SK-N-SH (cell line): ENCODE measurements around the gene DYRK4. TPM values are rescaled to one million over a fixed set of nuclear protein-coding genes. Genes with fewer than 3 reads are reported as not detected.

Experiments
- CTCF ChIA-PET: fragments of 300-600, 350-600 bp; formaldehyde crosslinking; extraction: SDS; loops from one replicate; lab custom pipeline; 2021; lab: Yijun Ruan, JAX
- POLR2A ChIA-PET: fragments of 350-600 bp; sonication (Branson Sonifier 250); formaldehyde crosslinking; extraction: SDS; loops from one replicate; lab custom pipeline; 2020; ENCODE audit warnings: antibody characterized with exemption, inconsistent platforms; lab: Yijun Ruan, JAX
- DNase-seq: peaks from one replicate; pipeline ENCODE4 v3.0.0; 2012
- H2AFZ ChIP-seq: fragments of 200-600 bp; sonication (generic); 2 replicates; pipeline ENCODE4 v1.8.1; 2016; ENCODE audit warnings: antibody characterized with exemption, mild to moderate bottlenecking, low read depth
- H3F3A ChIP-seq: fragments of 200-600 bp; sonication (generic); replicated peaks from 2 replicates; pipeline ENCODE3; 2016; ENCODE audit warnings: antibody characterized with exemption, mild to moderate bottlenecking; ENCODE audit not compliant: insufficient read depth
- H3K27ac ChIP-seq, 2 experiments: fragments of 200-500 bp in 1 of 2; fragments of 200-600 bp in 1 of 2; sonication (Bioruptor generic) in 1 of 2; sonication (generic), shearing (Covaris generic) in 1 of 2; 2 replicates each; pipeline versions ENCODE4 v1.5.1 to v1.6.1; 2014 to 2016; ENCODE audit warnings: low read depth in 2 of 2, inconsistent platforms in 1 of 2, low read length in 1 of 2, mild to moderate bottlenecking in 1 of 2, mixed read lengths in 1 of 2
- H3K27me3 ChIP-seq: fragments of 200-600 bp; sonication (generic), shearing (Covaris generic); 2 replicates; pipeline ENCODE4 v1.6.1; 2016; ENCODE audit warnings: mixed run types; ENCODE audit not compliant: insufficient read depth
- H3K36me3 ChIP-seq, 2 experiments: fragments of 200-500 bp in 1 of 2; fragments of 200-600 bp in 1 of 2; sonication (Bioruptor generic) in 1 of 2; sonication (generic) in 1 of 2; replicated peaks in 1 of 2; 2 replicates each; pipeline versions ENCODE3 to v1.5.1; 2014 to 2016; ENCODE audit warnings: low read length in 1 of 2, mild to moderate bottlenecking in 1 of 2; ENCODE audit not compliant: insufficient read depth in 2 of 2, control insufficient read depth in 1 of 2
- H3K4me1 ChIP-seq, 2 experiments: fragments of 200-500 bp in 1 of 2; fragments of 200-600 bp in 1 of 2; sonication (Bioruptor generic) in 1 of 2; sonication (generic), shearing (Covaris generic) in 1 of 2; 2 replicates each; pipeline versions ENCODE4 v1.5.1 to v1.6.1; 2014 to 2016; ENCODE audit warnings: low read depth in 1 of 2, low read length in 1 of 2, mixed run types in 1 of 2; ENCODE audit not compliant: insufficient read depth in 2 of 2, control insufficient read depth in 1 of 2
- H3K4me2 ChIP-seq: fragments of 200-600 bp; sonication (generic), shearing (Covaris generic); 2 replicates; pipeline ENCODE4 v1.6.1; 2017; ENCODE audit warnings: mixed run types
- H3K4me3 ChIP-seq, 2 experiments: fragments of 200-500 bp in 1 of 2; fragments of 200-600 bp in 1 of 2; sonication (Bioruptor generic) in 1 of 2; sonication (generic), shearing (Covaris generic) in 1 of 2; 2 replicates each; pipeline versions ENCODE4 v1.5.1 to v1.8.1; 2014 to 2016; ENCODE audit warnings: low read depth in 2 of 2, inconsistent platforms in 1 of 2, low read length in 1 of 2, mild to moderate bottlenecking in 1 of 2, mixed read lengths in 1 of 2, moderate library complexity in 1 of 2
- H3K79me2 ChIP-seq: fragments of 200-600 bp; sonication (generic); 2 replicates; pipeline ENCODE4 v1.8.1; 2017; ENCODE audit warnings: mild to moderate bottlenecking; ENCODE audit not compliant: insufficient read depth
- H3K9ac ChIP-seq: fragments of 200-600 bp; sonication (generic); 2 replicates; pipeline ENCODE4 v1.6.1; 2017; ENCODE audit warnings: mixed run types
- H3K9me2 ChIP-seq: fragments of 200-600 bp; sonication (generic); 2 replicates; pipeline ENCODE4 v1.6.1; 2017; ENCODE audit warnings: mixed run types
- H3K9me3 ChIP-seq: fragments of 200-600 bp; sonication (generic); 2 replicates; pipeline ENCODE4 v1.6.1; 2017; ENCODE audit warnings: mixed run types, mild to moderate bottlenecking, moderate library complexity
- H4K20me1 ChIP-seq: fragments of 200-600 bp; sonication (generic); 2 replicates; pipeline ENCODE4 v1.6.1; 2017; ENCODE audit warnings: mild to moderate bottlenecking, mixed run types; ENCODE audit not compliant: insufficient read depth
- ELF1 ChIP-seq: IDR thresholded peaks from 2 replicates; pipeline ENCODE4 v1.4.0; 2012
- EP300 ChIP-seq, 2 experiments: IDR thresholded peaks; 2 replicates each; pipeline versions ENCODE4 v1.4.0 to v1.6.1; 2012; ENCODE audit warnings: borderline replicate concordance in 1 of 2, low read depth in 1 of 2, low read length in 1 of 2
- EZH2phosphoT487 ChIP-seq: fragments of 200-600 bp; sonication (generic); IDR thresholded peaks from 2 replicates; pipeline ENCODE4 v1.6.1; 2017; ENCODE audit warnings: low read depth, mixed run types, mild to moderate bottlenecking, antibody characterized with exemption, moderate library complexity, borderline replicate concordance
- FOXM1 ChIP-seq: IDR thresholded peaks from 2 replicates; pipeline ENCODE4 v1.4.0; 2012; ENCODE audit warnings: low read depth, mild to moderate bottlenecking
- MXI1 ChIP-seq: IDR thresholded peaks from 2 replicates; pipeline ENCODE4 v1.6.1; 2012; ENCODE audit warnings: mild to moderate bottlenecking, low read depth, low read length, improper control_type of control experiment
- NRF1 ChIP-seq: IDR thresholded peaks from 2 replicates; pipeline ENCODE4 v1.6.1; 2012; ENCODE audit warnings: low read depth, mild to moderate bottlenecking, low read length
- POLR2AphosphoS5 ChIP-seq: IDR thresholded peaks from 2 replicates; pipeline ENCODE4 v1.6.1; 2012; ENCODE audit warnings: low read depth, low read length
- RAD21 ChIP-seq: IDR thresholded peaks from 2 replicates; pipeline ENCODE4 v1.6.1; 2012; ENCODE audit warnings: mild to moderate bottlenecking, low read length
- RXRA ChIP-seq: IDR thresholded peaks from 2 replicates; pipeline ENCODE4 v1.4.0; 2012; ENCODE audit warnings: low read depth, mild to moderate bottlenecking, borderline replicate concordance
- SIN3A ChIP-seq: IDR thresholded peaks from 2 replicates; pipeline ENCODE4 v1.6.1; 2012; ENCODE audit warnings: low read depth, mild to moderate bottlenecking, low read length, moderate library complexity, borderline replicate concordance
- SMC3 ChIP-seq: IDR thresholded peaks from 2 replicates; pipeline ENCODE4 v1.6.1; 2012; ENCODE audit warnings: low read depth, low read length, improper control_type of control experiment
- TCF12 ChIP-seq: IDR thresholded peaks from 2 replicates; pipeline ENCODE4 v1.4.0; 2012
- TEAD4 ChIP-seq: IDR thresholded peaks from 2 replicates; pipeline ENCODE4 v1.4.0; 2012; ENCODE audit warnings: mild to moderate bottlenecking, borderline replicate concordance; ENCODE audit not compliant: insufficient read depth
- WGBS: methylation state at CpG from one replicate; pipeline ENCODE4 v1.1.6; 2017; ENCODE audit warnings: low lambda C conversion rate; 5-methylcytosine and 5-hydroxymethylcytosine counted together
- polyA plus RNA-seq, 3 experiments: library from polyadenylated mRNA; depleted of rRNA; stranded (reverse); fragments of >200 nt; gene quantifications; 2 replicates each; pipeline ENCODE4 v1.2.3, GENCODE V29; 2012
- TF ChIP-seq, protein P1 (sequence below): IDR thresholded peaks from 2 replicates; pipeline ENCODE4 v1.4.0; 2012; ENCODE audit warnings: low read depth, borderline replicate concordance
- TF ChIP-seq, protein P2 (sequence below): fragments of 150-350 bp; IDR thresholded peaks from 2 replicates; pipeline ENCODE4 v1.6.1; 2016; ENCODE audit warnings: mild to moderate bottlenecking, low read depth, low read length

Gene DYRK4
- polyA plus RNA-seq, 1 of the 3 experiments (the other 2 are of a cell fraction), result 38.6 TPM

DNA sequence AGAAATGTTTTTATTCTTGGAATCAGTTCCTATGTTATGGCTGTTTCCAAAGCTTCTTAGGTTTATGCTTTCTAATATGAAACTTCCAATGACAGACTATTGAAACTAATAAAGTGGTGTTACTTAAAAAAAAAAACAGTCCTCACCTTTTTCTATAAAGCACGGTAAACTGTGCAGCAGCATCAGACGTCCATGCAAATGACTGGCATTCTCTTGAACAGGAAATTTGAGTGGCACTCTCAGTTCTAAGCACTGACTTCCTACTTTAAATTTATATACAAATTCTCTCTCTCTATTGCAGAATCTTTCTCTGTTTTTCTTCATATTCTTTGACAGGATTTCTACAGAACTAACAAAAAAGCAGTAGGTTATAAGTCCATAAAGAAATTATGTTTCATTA lies 26.1 kb upstream of the DYRK4 start:
- Histone ChIP-seq H3K27me3 (no peaks in the 10 kb centered on the region), H3K36me3 (peaks cover 37 to 42% of the 10 kb centered on the region in 2 experiments), H3K27ac (no peak overlapping the region), H3K9me3 (no peaks in the 10 kb centered on the region), H3K4me3 (no peak overlapping the region), H3F3A (no peaks in the 10 kb centered on the region), H3K4me1 (peaks cover 6 to 17% of the 10 kb centered on the region in 2 experiments), H2AFZ (no peak overlapping the region), H3K79me2 (peaks cover 57% of the 10 kb centered on the region), H3K9me2 (no peaks in the 10 kb centered on the region), H3K9ac (no peak overlapping the region), H4K20me1 (no peaks in the 10 kb centered on the region), H3K4me2 (no peak overlapping the region)
- no peak for DNase-seq
- ChIA-PET POLR2A (no interaction called here), CTCF (interaction anchor here (0.9 kb wide), 1 partner anchor 68 kb away, joined by 4 read pairs; no protein-coding TSS in a partner anchor)
- TF ChIP-seq SMC3 (no peak), EP300 (IDR thresholded peaks at IDR 0.05; ENCODE audit: borderline replicate concordance in 1 of 2, low read depth in 1 of 2, low read length in 1 of 2) (no peak), ELF1 (no peak), FOXM1 (no peak), SIN3A (no peak), RXRA (no peak), NRF1 (no peak), POLR2AphosphoS5 (no peak), RAD21 (no peak), TEAD4 (no peak), MXI1 (no peak), TCF12 (no peak), EZH2phosphoT487 (no peak)
- TF ChIP-seq, protein P1, sequence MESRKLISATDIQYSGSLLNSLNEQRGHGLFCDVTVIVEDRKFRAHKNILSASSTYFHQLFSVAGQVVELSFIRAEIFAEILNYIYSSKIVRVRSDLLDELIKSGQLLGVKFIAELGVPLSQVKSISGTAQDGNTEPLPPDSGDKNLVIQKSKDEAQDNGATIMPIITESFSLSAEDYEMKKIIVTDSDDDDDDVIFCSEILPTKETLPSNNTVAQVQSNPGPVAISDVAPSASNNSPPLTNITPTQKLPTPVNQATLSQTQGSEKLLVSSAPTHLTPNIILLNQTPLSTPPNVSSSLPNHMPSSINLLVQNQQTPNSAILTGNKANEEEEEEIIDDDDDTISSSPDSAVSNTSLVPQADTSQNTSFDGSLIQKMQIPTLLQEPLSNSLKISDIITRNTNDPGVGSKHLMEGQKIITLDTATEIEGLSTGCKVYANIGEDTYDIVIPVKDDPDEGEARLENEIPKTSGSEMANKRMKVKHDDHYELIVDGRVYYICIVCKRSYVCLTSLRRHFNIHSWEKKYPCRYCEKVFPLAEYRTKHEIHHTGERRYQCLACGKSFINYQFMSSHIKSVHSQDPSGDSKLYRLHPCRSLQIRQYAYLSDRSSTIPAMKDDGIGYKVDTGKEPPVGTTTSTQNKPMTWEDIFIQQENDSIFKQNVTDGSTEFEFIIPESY, result no peak
- TF ChIP-seq, protein P2, sequence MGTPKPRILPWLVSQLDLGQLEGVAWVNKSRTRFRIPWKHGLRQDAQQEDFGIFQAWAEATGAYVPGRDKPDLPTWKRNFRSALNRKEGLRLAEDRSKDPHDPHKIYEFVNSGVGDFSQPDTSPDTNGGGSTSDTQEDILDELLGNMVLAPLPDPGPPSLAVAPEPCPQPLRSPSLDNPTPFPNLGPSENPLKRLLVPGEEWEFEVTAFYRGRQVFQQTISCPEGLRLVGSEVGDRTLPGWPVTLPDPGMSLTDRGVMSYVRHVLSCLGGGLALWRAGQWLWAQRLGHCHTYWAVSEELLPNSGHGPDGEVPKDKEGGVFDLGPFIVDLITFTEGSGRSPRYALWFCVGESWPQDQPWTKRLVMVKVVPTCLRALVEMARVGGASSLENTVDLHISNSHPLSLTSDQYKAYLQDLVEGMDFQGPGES, result no peak
- 52% methylated on average over 2 of the region's 2 CpGs for WGBS
